SK-N-SH (cell line): ENCODE results near the gene PIAS3. TPM values are rescaled to one million over a fixed set of nuclear protein-coding genes. Genes with fewer than 3 reads are reported as not detected.

Source experiments
- CTCF ChIA-PET: fragments of 300-600, 350-600 bp; formaldehyde crosslinking; extraction: SDS; loops from one replicate; lab custom pipeline; 2021; lab: Yijun Ruan, JAX
- POLR2A ChIA-PET: fragments of 350-600 bp; sonication (Branson Sonifier 250); formaldehyde crosslinking; extraction: SDS; loops from one replicate; lab custom pipeline; 2020; ENCODE audit warnings: antibody characterized with exemption, inconsistent platforms; lab: Yijun Ruan, JAX
- DNase-seq: peaks from one replicate; pipeline ENCODE4 v3.0.0; 2012
- H2AFZ ChIP-seq: fragments of 200-600 bp; sonication (generic); 2 replicates; pipeline ENCODE4 v1.8.1; 2016; ENCODE audit warnings: antibody characterized with exemption, mild to moderate bottlenecking, low read depth
- H3F3A ChIP-seq: fragments of 200-600 bp; sonication (generic); replicated peaks from 2 replicates; pipeline ENCODE3; 2016; ENCODE audit warnings: antibody characterized with exemption, mild to moderate bottlenecking; ENCODE audit not compliant: insufficient read depth
- H3K27ac ChIP-seq, 2 experiments: fragments of 200-500 bp in 1 of 2; fragments of 200-600 bp in 1 of 2; sonication (Bioruptor generic) in 1 of 2; sonication (generic), shearing (Covaris generic) in 1 of 2; 2 replicates each; pipeline versions ENCODE4 v1.5.1 to v1.6.1; 2014 to 2016; ENCODE audit warnings: low read depth in 2 of 2, inconsistent platforms in 1 of 2, low read length in 1 of 2, mild to moderate bottlenecking in 1 of 2, mixed read lengths in 1 of 2
- H3K27me3 ChIP-seq: fragments of 200-600 bp; sonication (generic), shearing (Covaris generic); 2 replicates; pipeline ENCODE4 v1.6.1; 2016; ENCODE audit warnings: mixed run types; ENCODE audit not compliant: insufficient read depth
- H3K36me3 ChIP-seq, 2 experiments: fragments of 200-500 bp in 1 of 2; fragments of 200-600 bp in 1 of 2; sonication (Bioruptor generic) in 1 of 2; sonication (generic) in 1 of 2; replicated peaks in 1 of 2; 2 replicates each; pipeline versions ENCODE3 to v1.5.1; 2014 to 2016; ENCODE audit warnings: low read length in 1 of 2, mild to moderate bottlenecking in 1 of 2; ENCODE audit not compliant: insufficient read depth in 2 of 2, control insufficient read depth in 1 of 2
- H3K4me1 ChIP-seq, 2 experiments: fragments of 200-500 bp in 1 of 2; fragments of 200-600 bp in 1 of 2; sonication (Bioruptor generic) in 1 of 2; sonication (generic), shearing (Covaris generic) in 1 of 2; 2 replicates each; pipeline versions ENCODE4 v1.5.1 to v1.6.1; 2014 to 2016; ENCODE audit warnings: low read depth in 1 of 2, low read length in 1 of 2, mixed run types in 1 of 2; ENCODE audit not compliant: insufficient read depth in 2 of 2, control insufficient read depth in 1 of 2
- H3K4me2 ChIP-seq: fragments of 200-600 bp; sonication (generic), shearing (Covaris generic); 2 replicates; pipeline ENCODE4 v1.6.1; 2017; ENCODE audit warnings: mixed run types
- H3K4me3 ChIP-seq, 2 experiments: fragments of 200-500 bp in 1 of 2; fragments of 200-600 bp in 1 of 2; sonication (Bioruptor generic) in 1 of 2; sonication (generic), shearing (Covaris generic) in 1 of 2; 2 replicates each; pipeline versions ENCODE4 v1.5.1 to v1.8.1; 2014 to 2016; ENCODE audit warnings: low read depth in 2 of 2, inconsistent platforms in 1 of 2, low read length in 1 of 2, mild to moderate bottlenecking in 1 of 2, mixed read lengths in 1 of 2, moderate library complexity in 1 of 2
- H3K79me2 ChIP-seq: fragments of 200-600 bp; sonication (generic); 2 replicates; pipeline ENCODE4 v1.8.1; 2017; ENCODE audit warnings: mild to moderate bottlenecking; ENCODE audit not compliant: insufficient read depth
- H3K9ac ChIP-seq: fragments of 200-600 bp; sonication (generic); 2 replicates; pipeline ENCODE4 v1.6.1; 2017; ENCODE audit warnings: mixed run types
- H3K9me2 ChIP-seq: fragments of 200-600 bp; sonication (generic); 2 replicates; pipeline ENCODE4 v1.6.1; 2017; ENCODE audit warnings: mixed run types
- H3K9me3 ChIP-seq: fragments of 200-600 bp; sonication (generic); 2 replicates; pipeline ENCODE4 v1.6.1; 2017; ENCODE audit warnings: mixed run types, mild to moderate bottlenecking, moderate library complexity
- H4K20me1 ChIP-seq: fragments of 200-600 bp; sonication (generic); 2 replicates; pipeline ENCODE4 v1.6.1; 2017; ENCODE audit warnings: mild to moderate bottlenecking, mixed run types; ENCODE audit not compliant: insufficient read depth
- FOSL2 ChIP-seq: IDR thresholded peaks from 2 replicates; pipeline ENCODE4 v1.4.0; 2012; ENCODE audit warnings: low read depth, mild to moderate bottlenecking, moderate library complexity, borderline replicate concordance
- GATA2 ChIP-seq: sonication (generic); formaldehyde crosslinking; IDR thresholded peaks from 2 replicates; pipeline ENCODE4 v1.5.0; 2020; ENCODE audit warnings: mild to moderate bottlenecking, missing genetic modification reagents
- USF2 ChIP-seq: fragments of 150-350 bp; IDR thresholded peaks from 2 replicates; pipeline ENCODE4 v1.6.1; 2017; ENCODE audit warnings: antibody characterized with exemption, low read length, low read depth, borderline replicate concordance
- WGBS: methylation state at CpG from one replicate; pipeline ENCODE4 v1.1.6; 2017; ENCODE audit warnings: low lambda C conversion rate; 5-methylcytosine and 5-hydroxymethylcytosine counted together
- polyA plus RNA-seq, 3 experiments: library from polyadenylated mRNA; depleted of rRNA; stranded (reverse); fragments of >200 nt; gene quantifications; 2 replicates each; pipeline ENCODE4 v1.2.3, GENCODE V29; 2012
- small RNA-seq, 7 experiments: library from RNA; depleted of rRNA; stranded (forward); fragments of <200 nt; gene quantifications; one replicate each; pipeline ENCODE3, GENCODE V24; 2012

The PIAS3 gene
- polyA plus RNA-seq, 1 of the 3 experiments (the other 2 are of a cell fraction): 35.5 TPM

GRCh38 chr1:145805057-145805456, 53.8 kb downstream of the PIAS3 start (continued):
- TF ChIP-seq USF2: no peak

GRCh38 chr1:145804235-145805045, 54.4 kb downstream of the PIAS3 start:
- H3F3A ChIP-seq: peaks cover 3% of the 10 kb centered on the region
- TF ChIP-seq GATA2 (no peak), USF2 (no peak)
- ChIA-PET POLR2A (no interaction called here), CTCF (interaction anchor here (1.9 kb wide), 1 partner anchor 22 kb away, joined by 4 read pairs; no protein-coding TSS in a partner anchor)
- WGBS: 93% methylated on average over 3 of the region's 3 CpGs
- no peak overlapping the region for H3K4me3 ChIP-seq
- no peaks in the 10 kb centered on the region for H3K9me2 ChIP-seq
- H3K9ac ChIP-seq: no peak overlapping the region
- no peak for DNase-seq
- H2AFZ ChIP-seq: no peak overlapping the region
- peaks cover 94% of the 10 kb centered on the region for H3K79me2 ChIP-seq
- no peak overlapping the region for H3K4me2 ChIP-seq
- H3K27ac ChIP-seq: peak overlapping the region in 1 of 2 experiments; percentile 15; a peak in 1 of 4 replicates
- no peaks in the 10 kb centered on the region for H3K9me3 ChIP-seq
- peaks cover 0 to 14% of the 10 kb centered on the region in 2 experiments; a peak in 2 of 4 replicates for H3K4me1 ChIP-seq
- H4K20me1 ChIP-seq: peaks cover 52% of the 10 kb centered on the region
- no peaks in the 10 kb centered on the region for H3K36me3 ChIP-seq
- H3K27me3 ChIP-seq: no peaks in the 10 kb centered on the region

GRCh38 chr1:145799806-145800205, 59.1 kb downstream of the PIAS3 start:
- Histone ChIP-seq H3K27me3 (no peaks in the 10 kb centered on the region), H3K4me1 (peaks cover 0 to 14% of the 10 kb centered on the region in 2 experiments; a peak in 2 of 4 replicates), H3K9ac (no peak overlapping the region), H3K9me3 (peaks cover 7% of the 10 kb centered on the region; the same call in 1 of the 2 replicates), H3F3A (no peaks in the 10 kb centered on the region)
- WGBS: 97% methylated on average over 2 of the region's 2 CpGs
- CTCF ChIA-PET: no interaction called here
- no peak for TF ChIP-seq FOSL2
- TF ChIP-seq, all 33 proteins: peak for 0
- Histone ChIP-seq H3K36me3 (peaks cover 0 to 13% of the 10 kb centered on the region in 2 experiments), H4K20me1 (peaks cover 32% of the 10 kb centered on the region), H3K4me3 (no peak overlapping the region), H3K9me2 (no peaks in the 10 kb centered on the region), H2AFZ (no peak overlapping the region), H3K27ac (no peak overlapping the region), H3K4me2 (no peak overlapping the region), H3K79me2 (peaks cover 94% of the 10 kb centered on the region)
- no peak for DNase-seq
- POLR2A ChIA-PET: interaction anchor here (0.6 kb wide), 1 partner anchor 26 kb away, joined by 5 read pairs; no protein-coding TSS in a partner anchor

Small RNA genes within 50 kb of the gene (small RNA-seq; reads per million reads assigned to genes)
- gene MIR6736: 0 reads per million in 7 experiments

Other genes with a start within 250 kb of the PIAS3 start
- 0.16 and 0.24 TPM in 2 replicates for gene PDZK1, start 151.7 kb downstream of the PIAS3 start, polyA plus RNA-seq (2012; rRNA removed)
- gene CD160, start 139.6 kb downstream of the PIAS3 start, polyA plus RNA-seq (2012; rRNA removed): not detected in 2 replicates
- 4.8 and 6.1 TPM in 2 replicates for gene RNF115, start 35.0 kb downstream of the PIAS3 start, polyA plus RNA-seq (2012; rRNA removed)
- 34.1 and 40.9 TPM in 2 replicates for gene POLR3C, start 34.9 kb downstream of the PIAS3 start, polyA plus RNA-seq (2012; rRNA removed)
- gene NUDT17, start 13.5 kb downstream of the PIAS3 start, polyA plus RNA-seq (2012; rRNA removed): 7.8 and 8.1 TPM in 2 replicates
- 0.05 and 0.08 TPM in 2 replicates for gene ANKRD35, start 26.8 kb upstream of the PIAS3 start, polyA plus RNA-seq (2012; rRNA removed)
- gene ITGA10, start 51.0 kb upstream of the PIAS3 start, polyA plus RNA-seq (2012; rRNA removed): 2.1 and 2.6 TPM in 2 replicates
- gene PEX11B, start 59.6 kb upstream of the PIAS3 start, polyA plus RNA-seq (2012; rRNA removed): 26.1 and 34.5 TPM in 2 replicates
- gene RBM8A, start 68.4 kb upstream of the PIAS3 start, polyA plus RNA-seq (2012; rRNA removed): 236 TPM in 2 replicates
- 39.1 and 39.4 TPM in 2 replicates for gene LIX1L, start 98.9 kb upstream of the PIAS3 start, polyA plus RNA-seq (2012; rRNA removed)
- gene ANKRD34A, start 105.5 kb upstream of the PIAS3 start, polyA plus RNA-seq (2012; rRNA removed): 2.6 and 3.6 TPM in 2 replicates
- 15.8 and 17.3 TPM in 2 replicates for gene POLR3GL, start 105.6 kb upstream of the PIAS3 start, polyA plus RNA-seq (2012; rRNA removed)
- gene TXNIP, start 137.5 kb upstream of the PIAS3 start, polyA plus RNA-seq (2012; rRNA removed): 44.6 and 77.3 TPM in 2 replicates
- 0.05 TPM in 1 of 2 replicates, not detected in the other for gene HJV, start 162.7 kb upstream of the PIAS3 start, polyA plus RNA-seq (2012; rRNA removed)